NOMO-1 (cell line): ENCODE results near the gene NCOA1.
"Not testable (repeated sequence)": the region's sequence is repeated elsewhere in the genome, so short reads cannot be mapped to it uniquely, and the experiment has no call there.

ENCODE experiments used
- DNase-seq, 2 experiments: peaks; one replicate each; lab custom pipeline; 2025; ENCODE audit not compliant: unreplicated experiment in 2 of 2; lab: John Stamatoyannopoulos, UW

NCOA1 gene

DNA sequence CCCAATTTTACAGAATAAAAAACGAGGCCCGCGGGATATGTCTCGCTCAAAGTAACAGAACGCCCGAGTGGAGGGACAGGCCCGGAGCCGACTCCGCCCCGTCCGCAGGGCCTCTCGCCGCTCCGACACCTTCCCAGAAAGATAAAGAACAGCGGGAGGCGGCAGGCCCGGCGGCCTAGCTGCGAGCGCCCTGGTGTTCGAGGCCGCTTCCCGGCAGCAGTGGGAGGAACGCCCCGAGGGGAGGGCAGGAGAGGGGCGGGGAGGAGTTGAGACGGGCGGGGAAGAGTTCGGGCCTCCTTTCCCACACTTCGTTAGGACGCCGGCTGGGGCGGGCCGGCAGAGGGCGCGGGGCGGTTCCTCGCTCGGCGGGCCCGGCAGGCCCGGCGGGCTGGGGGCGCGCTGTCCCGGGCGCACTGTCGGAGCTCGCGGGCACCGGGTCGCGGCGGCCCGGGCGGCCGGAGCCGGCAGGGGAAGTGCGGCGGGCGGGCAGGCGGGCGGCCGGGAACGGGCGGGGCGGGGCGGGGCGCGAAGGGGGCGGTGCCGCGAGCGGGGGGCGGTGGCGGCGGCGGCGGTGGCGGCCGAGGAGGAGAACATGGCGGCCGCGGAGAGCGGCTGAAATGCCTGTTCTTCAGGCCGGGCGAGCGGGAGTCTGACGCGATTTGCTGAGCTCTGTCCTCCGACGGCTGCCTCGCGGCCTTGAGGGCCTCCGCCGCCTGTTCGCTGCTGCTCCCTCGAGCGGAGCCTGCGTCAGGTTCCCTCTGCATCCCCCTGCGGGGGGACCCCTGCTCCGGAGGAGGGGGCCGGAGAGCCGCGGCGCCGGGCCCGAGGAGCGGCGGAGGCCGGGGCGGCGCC lies at the start of gene NCOA1:
Gene NCOA1 (plus strand): TSS at position 565 of the 852 bp plus-strand sequence. CDS start 167,424 bp downstream, outside the sequence.
- DNase-seq = peak; percentile 80 to 94

DNA sequence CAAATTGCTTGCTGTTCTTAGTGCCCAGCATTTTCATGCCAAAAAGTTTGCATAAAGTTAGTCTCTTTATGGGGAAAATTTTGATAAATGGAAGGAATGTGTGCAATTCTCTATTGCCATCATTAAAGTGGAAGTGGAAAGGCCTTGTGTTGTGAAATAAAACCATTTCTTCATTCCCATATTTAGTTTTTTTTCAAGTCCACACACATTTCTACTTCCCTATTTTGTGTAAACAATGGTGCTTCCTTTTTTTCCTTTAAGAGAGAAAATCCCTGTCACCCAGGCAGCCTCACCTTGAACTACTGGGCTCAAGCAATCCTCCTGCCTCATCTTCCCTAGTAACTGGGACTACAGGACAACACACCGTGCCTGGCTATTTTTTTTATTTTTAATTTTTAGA lies 42.3 kb upstream of the NCOA1 start:
- DNase-seq = peak; percentile 76 to 83

DNA sequence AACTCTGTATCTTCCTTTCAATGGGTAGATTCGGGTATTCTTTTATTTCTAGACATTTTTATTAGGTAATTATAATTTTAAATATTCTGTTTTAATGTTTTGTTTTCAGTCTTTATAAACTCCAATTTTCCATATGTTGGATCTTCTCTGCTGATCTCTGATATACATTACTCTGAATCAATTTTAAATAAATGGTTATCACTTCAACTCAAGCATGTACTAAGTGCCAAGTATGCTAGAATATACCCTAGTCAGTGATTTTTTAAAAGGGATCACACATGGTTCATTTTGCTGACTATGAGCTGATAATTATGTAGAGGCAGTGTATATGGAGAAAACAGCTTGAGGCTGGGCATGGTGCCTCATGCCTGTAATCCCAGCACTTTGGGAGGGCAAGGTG lies 41.7 kb upstream of the NCOA1 start:
- no peak for DNase-seq

DNA sequence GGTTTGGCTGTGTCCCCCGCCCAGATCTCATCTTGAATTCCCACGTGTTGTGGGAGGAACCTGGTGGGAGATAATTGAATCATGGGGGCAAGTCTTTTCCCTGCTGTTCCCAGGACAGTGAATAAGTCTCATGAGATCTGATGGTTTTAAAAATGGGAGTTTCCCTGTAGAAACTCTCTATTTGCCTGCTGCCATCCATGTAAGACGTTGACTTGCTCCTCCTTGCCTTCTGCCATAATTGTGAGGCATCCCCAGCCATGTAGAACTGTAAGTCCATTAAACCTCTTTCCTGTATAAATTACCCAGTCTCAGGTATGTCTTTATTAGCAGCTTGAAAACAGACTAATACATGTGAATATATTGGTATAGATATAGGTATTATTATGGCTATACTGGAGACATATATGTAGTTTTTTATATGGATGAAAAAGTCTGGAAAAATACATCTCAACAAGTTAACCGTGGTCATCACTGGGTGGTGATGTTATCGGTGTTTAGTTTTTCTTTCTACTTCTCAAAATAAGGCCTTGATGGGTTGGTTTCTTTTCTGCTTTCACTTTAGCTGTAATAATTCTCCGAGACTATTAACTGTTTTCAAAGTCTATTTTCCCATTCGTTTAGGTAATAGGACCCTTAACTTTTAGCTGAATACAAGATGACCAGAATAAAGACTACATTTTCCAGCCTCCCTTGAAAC lies 39.1 kb upstream of the NCOA1 start:
- DNase-seq = peak in 1 of 2 experiments; percentile 17

DNA sequence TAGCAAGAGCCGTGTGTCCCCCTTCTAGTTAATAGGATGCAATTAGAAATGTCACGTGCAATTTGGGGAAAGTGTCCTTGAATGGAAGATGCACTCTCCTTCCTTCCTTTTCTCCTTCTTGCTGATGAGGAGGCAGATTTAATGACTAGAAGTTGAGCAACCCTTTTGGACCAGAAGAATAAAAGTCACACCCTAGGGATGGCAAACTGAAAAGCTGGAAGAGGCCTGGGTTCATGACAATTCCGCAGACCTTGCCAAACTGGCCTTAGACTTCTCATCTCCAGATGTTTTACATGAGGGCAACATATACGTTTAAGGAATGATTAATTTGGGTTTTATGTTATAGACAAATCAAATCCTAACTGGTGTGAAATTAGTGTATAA lies 38.6 kb upstream of the NCOA1 start:
- DNase-seq = no peak

DNA sequence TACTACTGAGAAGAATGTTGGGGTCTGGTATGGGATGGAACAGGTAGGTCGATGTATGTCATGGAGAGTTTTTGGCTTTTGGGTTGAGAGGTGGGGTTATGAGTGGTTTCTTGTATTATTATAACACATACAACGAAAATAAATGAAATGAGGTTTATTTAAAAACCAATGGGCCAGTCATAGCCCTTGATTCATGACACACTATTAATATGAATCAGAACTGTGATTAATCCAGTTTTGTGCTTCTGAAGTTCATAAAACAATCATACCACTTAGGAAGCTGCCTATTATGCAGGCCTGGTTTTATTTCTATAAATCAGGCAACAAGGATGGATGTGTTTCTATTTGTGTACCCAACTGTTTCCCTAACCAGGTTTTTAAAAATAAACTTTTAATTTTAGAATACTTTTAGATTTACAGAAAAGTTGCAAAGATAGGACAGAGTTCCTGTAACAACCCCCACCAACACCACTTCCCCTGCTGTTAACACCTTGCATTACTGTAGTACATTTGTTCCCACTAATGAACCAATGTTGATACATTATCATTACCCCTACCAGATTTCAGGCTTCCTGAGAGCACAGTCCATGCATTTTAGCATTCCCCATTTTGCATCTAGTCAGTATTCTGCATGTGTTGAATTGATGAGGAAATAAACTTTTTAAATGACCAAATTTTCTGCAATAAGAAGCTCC lies 37.5 kb upstream of the NCOA1 start:
- no peak for DNase-seq

DNA sequence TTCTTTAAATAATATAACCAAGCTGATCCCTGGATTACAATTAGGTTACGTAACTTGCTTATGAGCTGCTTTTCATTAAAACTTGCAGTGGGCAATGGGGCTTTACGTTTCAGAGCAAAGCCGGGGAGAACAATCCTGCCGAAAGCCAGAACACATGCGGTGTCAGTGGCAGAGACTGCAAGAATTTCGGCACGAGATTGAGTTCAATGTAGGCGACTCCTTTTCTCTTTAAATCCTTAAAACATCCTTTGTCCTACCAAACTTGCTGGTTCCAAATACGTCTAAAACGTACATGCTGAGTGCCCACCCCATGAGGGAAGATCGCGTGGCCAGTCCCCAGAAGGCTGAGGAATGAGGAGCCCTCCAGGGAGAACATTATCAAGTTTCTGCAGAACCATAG lies 36.8 kb upstream of the NCOA1 start:
- DNase-seq = no peak

DNA sequence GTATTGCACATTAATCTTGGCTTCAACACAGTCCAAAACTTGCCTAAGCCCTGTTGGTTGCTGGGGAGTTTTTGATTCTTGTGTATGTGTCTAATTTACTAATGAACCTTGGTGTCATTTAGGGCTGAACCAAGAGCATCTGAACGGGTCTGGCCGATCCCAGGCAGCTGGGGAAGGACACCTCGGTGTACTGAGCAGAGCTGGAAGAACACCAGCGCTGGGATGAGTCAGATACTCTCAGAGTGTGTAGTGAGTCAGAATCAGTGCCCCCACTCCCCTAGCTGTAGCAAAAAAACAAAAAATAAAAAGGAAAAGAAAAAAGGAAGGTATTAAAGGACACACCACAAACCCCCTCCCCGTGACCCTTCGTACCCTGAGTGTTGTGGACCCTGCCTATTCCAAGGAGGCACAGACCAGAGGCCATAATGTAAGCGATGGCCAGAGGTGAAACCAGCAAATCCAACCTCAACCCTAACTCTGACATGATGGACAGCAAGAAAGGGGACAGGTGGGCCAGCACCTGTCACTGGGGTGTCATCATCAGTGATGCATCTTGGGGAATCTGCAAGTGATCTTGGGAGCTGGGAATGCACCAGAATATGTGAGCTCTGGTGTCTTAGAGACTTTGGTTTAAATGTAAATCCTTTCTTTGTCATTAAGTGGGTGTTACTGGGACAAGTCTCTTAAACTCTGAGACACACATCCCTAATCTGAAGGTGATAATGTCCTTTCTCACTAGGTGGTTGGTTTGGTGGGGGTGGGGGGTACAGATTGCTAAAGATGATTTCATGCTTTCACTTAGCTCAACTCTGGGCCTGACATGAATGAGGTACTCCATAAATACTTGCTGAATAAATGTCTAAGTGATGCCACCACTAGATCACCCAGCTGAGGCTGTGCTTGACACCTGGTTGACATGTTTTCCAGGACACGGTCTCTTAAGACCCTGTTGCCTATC lies 34.2 kb upstream of the NCOA1 start:
- DNase-seq = no peak

DNA sequence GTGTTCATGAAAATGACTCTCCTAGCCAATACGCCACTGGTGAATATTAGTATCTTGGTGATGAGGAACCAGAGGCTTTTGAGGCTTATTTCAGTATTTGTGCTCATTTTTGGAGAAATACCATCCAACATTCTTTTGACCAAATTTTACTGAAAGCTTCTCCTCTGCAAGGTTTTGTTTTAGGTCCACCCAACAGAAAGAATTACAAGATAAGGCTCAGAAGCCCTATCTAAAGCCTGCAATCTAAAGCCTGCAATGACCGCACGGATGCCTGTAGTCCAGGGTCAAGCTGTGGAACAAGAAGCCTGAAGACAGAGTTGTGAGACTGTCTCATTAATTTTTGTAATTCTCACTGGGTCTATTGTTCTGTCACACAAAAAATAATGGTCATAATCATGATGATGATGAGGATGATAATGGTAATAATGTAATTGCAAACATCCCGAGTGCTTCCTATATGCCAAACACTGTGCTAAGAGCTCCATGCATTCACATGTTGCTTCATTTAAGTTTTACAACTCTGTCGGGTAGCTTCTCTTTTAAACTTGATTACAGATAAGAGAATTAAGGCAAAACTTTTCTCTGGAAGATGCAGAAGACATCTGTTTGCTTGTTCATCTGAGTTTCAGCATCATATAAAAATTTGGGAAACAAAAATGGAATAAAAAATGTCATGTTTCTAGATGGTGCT lies 33.2 kb upstream of the NCOA1 start:
- no peak for DNase-seq

DNA sequence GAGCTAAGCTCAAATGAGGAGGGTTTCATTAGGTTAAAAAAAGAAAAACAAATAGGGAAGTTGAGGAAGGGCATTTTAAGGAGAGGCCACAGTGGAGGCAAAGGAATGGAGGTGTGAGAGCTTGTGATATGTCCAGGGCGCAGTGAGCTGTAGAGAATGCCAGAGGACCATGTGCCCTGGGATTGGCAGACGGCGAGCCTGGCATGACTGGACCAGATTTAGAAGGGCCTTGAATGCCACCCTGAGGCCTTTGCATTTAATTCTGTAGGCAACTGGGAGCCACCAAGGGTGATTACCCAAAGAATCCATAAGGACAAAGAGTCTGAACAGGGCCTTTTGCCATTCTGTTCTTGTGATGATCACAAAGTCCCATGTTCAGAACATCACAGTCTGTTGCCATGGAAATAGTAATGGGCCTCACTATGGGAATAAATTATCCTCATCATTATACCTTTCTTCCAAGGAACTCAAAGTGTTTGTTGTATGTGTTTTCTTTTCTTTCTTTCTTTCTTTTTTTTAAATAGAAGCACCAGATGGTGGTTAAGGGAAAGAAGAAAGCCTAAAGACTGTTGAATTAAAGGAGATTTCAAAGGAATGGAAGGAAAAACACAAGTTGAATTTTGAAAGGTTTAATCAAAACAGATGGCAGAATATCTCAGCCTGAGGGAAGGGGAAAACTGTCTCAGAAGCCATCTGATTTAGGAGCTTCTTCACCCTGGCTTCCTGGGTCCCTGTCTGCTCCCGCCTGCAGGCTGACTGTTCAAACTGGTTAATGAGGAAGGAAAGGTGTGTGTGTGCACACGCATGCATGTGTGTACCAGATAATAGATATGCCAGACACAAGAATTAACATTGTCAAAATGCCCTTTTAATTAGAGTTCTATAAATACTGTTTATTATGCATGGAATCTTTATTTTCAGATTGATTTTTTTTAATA lies 31.6 kb upstream of the NCOA1 start:
- DNase-seq = no peak

DNA sequence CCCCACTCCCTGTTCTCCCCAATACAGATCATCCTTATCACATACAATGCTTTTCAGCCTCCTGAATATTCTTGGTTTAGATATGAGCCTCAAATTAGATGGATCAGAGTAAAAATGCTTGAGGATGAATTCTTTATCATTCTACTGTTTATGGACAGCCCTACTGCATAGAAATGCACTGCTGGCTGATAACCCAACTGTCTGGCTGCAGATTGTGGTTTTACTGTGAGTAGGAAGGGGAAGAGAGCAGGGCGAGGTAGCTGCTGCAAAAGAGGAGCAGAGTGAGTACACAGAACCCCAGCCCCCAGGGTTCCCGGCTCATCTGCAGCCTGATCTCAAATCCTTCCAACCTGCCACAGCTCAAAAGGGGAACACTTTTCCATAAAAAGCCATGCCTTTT lies 29.4 kb upstream of the NCOA1 start:
- peak; percentile 22 to 72 for DNase-seq

DNA sequence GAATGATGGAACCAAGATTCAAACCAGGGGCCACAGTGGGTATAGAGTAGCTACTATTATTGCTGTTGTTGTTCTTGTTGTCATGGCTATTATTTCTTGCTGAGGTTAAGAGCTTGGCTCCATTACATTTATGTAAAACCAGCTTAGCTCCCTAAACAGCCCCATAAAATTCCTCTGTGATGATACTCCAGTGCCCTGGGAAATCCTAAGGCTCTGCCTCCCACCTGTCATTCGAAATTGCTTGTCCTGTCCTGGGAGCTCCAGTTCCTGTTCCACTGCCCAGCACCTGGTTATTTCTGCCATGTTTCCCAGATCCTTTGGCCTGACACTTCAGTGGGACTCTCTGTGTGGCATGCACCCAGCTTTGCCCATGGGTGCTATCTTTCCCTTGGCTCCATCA lies 27.8 kb upstream of the NCOA1 start:
- no peak for DNase-seq

DNA sequence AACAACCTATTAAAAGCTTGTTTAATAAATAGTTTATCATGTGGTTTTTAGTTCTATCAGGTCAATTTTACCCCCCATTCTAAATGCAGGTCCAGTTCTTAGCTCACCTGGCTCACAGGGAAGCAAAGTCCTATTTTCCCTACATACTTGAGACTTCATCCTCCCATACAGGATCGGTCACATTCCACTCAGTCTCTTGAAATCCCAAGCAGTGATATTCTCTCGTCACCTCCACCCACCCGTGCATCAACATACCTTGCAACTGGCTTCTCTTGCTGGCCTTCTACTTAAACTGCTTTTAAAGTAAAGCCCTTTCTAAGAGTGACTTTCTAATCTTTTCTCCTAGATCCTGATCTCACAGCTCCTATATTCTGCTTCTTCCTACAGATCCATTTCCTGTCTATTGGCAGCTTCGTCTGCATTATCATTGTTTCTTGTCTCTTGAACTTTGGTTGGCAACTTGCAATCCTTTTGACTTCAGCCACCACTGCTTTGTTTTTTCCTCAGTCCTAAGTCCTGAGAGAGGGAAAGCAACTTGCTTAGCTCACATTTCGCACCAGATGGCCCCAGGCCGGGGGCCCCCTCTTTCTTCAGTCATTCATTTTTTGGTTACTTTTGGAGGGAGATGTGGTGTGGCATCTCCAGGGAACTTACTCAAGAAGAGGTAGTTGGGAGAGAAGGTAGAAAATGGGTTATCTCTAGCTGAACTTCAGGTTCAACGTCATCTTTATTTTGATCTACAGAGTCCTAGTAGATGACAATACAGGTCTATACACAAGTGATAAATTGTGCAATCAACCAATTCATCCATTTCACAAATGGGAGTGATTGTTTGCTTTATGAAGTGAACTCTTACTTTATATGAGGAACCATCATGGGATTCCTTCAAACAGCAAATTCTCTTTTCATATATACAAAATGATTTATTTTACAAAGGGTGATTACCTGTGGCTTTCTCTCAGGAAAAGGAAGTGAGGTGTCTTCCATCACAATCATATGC lies 23.9 kb upstream of the NCOA1 start:
- DNase-seq = no peak

DNA sequence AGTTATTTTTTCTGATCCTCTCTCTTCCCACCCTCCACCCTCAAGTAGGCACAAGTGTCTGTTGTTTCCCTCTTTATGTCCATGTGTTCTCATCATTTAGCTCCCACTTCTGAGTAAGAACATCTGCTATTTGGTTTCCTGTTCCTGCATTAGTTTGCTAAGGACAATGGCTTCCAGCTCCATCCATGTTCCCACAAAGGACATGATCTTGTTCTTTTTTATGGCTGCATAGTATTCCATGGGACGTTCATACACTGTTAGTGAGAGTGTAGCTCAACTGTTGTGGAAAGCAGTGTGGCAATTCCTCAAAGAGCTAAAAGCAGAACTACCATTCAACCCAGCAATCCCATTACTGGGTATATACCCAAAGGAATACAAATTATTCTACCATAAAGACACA lies 22.6 kb upstream of the NCOA1 start:
- DNase-seq = not testable (repeated sequence)

DNA sequence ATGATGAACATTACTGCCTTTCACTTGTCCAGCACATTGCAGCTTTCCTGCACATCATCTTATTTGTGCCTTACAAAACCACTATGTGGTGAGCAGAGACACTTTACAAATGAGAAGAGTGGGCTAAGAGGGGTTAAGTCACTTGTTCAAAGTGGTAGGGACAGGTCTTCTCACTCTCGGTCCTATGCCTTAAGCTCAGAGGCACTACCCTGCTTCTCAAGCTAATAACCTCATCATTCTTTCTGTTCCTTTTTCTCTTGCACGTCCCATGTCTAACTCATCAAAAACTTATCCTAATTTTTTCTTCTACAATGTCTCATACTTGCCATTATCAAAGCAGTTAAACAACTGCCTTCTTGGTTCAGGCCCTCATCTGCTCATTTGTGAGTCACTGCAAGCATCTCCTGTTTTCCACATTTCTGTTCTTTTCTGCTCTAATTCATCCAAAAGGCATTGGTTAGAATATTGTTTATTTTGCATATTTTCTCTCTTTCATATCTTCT lies 21.9 kb upstream of the NCOA1 start:
- no peak for DNase-seq

DNA sequence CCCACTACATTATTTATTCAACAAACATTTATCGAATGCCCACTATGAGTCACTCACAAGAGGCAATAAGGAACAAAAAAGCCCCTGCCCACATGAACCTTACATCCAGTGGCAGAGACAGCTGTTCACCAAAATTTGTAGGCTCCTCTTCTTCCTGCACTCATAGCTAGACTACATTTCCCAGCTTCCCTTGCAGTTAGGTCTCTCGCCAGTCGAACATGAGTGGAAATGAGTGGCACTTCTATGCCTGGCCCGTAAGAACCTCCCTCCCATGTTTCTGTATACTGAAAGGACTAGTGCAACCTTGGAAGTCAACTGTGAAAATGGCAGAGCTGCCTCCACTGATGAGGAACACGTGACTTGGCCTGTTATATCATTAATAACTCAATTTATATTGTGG lies 19.4 kb upstream of the NCOA1 start:
- DNase-seq = no peak

DNA sequence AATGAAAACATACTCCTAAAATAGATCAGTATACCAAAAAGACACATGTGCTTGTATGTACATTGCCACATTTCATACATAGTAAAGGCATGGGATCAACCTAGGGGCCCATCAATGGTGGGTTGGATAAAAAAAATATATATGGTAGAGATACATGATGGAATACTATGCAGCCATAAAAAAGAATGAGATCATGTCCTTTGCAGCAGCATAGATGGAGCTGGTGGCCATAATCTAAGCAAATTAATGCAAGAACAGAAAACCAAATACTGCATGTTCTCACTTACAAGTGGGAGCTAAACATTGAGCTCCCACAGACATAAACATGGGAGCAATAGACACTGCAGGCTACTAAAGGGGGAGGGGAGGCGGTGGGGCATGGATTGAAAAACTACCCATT lies 18.6 kb upstream of the NCOA1 start:
- DNase-seq = no peak
